GM21723 (cell line): ENCODE measurements around the gene CNTRL.

Experiments
- ATAC-seq: cut with Tn5 transposase; IDR thresholded peaks from one replicate; pipeline ENCODE4 v1.9.1; 2021; ENCODE audit warnings: mild to moderate bottlenecking, moderate library complexity; ENCODE audit not compliant: unreplicated experiment

CNTRL gene

GRCh38 chr9:121225240-121225639 lies 150.5 kb downstream of the CNTRL start:
- ATAC-seq: no peak

- no peak for ATAC-seq
Observed at GRCh38 chr9:121226175-121226574, 151.4 kb downstream of the CNTRL start.
